Gastroesophageal sphincter (tissue), 3 donors: ENCODE data around the gene MXD3.

Source experiments
- POLR2A ChIP-seq, 2 donors: fragments of 450-650 bp; IDR thresholded peaks; one replicate each; pipeline ENCODE4 v1.6.1; 2017; ENCODE audit warnings: antibody characterized with exemption in 2 of 2, mild to moderate bottlenecking in 2 of 2, moderate library complexity in 1 of 2
- POLR2AphosphoS5 ChIP-seq: sonication (generic); formaldehyde crosslinking; IDR thresholded peaks from one replicate; pipeline ENCODE4 v1.6.1; 2017; ENCODE audit warnings: antibody characterized with exemption
- TF ChIP-seq, protein P1 (sequence below), 4 experiments: fragments of 200-600 bp in 2 of 4; fragments of 450-650 bp in 2 of 4; sonication (generic) in 1 of 4; IDR thresholded peaks; one replicate each; pipeline ENCODE4 v1.5.1; 2017 to 2019; ENCODE audit warnings: antibody characterized with exemption in 4 of 4, mild to moderate bottlenecking in 2 of 4, moderate library complexity in 2 of 4

DNA sequence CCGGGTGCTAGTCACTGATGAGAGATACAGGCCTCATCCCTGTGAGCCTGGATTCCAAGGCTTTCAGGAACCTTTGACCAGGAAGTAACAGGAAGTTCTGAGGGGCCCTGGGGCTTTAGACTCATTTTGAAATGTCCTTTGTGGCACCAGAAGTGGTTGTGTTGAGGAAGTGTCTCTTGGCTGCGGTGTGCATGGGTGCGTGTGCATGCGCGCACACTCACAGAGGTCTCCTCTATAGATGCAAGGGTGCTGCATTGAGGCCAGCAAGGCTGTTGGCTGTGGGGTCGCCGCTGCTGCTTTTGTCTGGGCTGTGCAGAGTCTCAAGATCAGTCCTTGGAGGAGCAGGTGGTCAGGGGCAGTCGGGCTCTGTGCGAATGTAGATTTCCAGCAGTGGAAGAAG is 15.8 kb downstream of the MXD3 start:
- TF ChIP-seq, protein P1, sequence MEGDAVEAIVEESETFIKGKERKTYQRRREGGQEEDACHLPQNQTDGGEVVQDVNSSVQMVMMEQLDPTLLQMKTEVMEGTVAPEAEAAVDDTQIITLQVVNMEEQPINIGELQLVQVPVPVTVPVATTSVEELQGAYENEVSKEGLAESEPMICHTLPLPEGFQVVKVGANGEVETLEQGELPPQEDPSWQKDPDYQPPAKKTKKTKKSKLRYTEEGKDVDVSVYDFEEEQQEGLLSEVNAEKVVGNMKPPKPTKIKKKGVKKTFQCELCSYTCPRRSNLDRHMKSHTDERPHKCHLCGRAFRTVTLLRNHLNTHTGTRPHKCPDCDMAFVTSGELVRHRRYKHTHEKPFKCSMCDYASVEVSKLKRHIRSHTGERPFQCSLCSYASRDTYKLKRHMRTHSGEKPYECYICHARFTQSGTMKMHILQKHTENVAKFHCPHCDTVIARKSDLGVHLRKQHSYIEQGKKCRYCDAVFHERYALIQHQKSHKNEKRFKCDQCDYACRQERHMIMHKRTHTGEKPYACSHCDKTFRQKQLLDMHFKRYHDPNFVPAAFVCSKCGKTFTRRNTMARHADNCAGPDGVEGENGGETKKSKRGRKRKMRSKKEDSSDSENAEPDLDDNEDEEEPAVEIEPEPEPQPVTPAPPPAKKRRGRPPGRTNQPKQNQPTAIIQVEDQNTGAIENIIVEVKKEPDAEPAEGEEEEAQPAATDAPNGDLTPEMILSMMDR (IDR thresholded peaks at IDR 0.05), result no peak
- TF ChIP-seq POLR2AphosphoS5, result no peak
- TF ChIP-seq POLR2A (IDR thresholded peaks at IDR 0.05), result no peak
